ENCODE measurements around the gene TEX30. TPM values are rescaled to one million over a fixed set of nuclear protein-coding genes. Genes with fewer than 3 reads are reported as not detected.

Gene TEX30
- total RNA-seq, 1 experiment from 2014 or later, result 13.1 TPM

DNA sequence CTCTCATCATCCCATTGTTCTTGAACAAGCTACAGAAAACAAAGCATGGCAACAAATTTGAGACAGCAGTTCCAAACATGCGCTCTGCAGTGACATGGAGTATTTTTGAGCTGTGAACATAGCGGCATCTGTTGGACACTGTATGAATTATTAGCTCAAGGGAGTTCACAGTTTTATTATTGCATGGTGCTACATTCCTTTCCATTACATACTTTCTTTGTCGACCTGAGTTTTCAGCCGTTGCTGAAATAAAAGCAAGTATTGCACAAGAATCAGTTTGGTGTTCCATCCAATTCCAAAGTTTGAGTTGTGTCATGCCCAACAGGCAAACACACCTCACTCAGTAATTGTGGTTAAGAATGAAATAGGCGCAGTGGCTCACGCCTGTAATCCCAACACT lies 48.7 kb downstream of the TEX30 start:
- Histone ChIP-seq H4K5ac (ENCODE audit: insufficient read length, low read depth, low read length) (no peak overlapping the region), H3K27me3 (ENCODE audit: insufficient read depth, low read length) (no peaks in the 10 kb centered on the region), H4K20me1 (ENCODE audit: control insufficient read depth, insufficient read depth, insufficient read length) (no peaks in the 10 kb centered on the region), H3K79me2 (ENCODE audit: insufficient read depth, low read length) (no peaks in the 10 kb centered on the region), H3K23ac (ENCODE audit: insufficient read length, low read depth, low read length) (no peak overlapping the region), H2BK15ac (ENCODE audit: low read depth, low read length) (no peak overlapping the region), H3K4ac (ENCODE audit: low read depth, low read length) (no peak overlapping the region), H2BK20ac (ENCODE audit: low read depth, low read length, poor library complexity, severe bottlenecking) (no peak overlapping the region), H3K23me2 (ENCODE audit: insufficient read length, low read depth, low read length, poor library complexity, severe bottlenecking) (no peaks in the 10 kb centered on the region), H4K8ac (replicated peaks; ENCODE audit: insufficient read length, low read depth, low read length) (no peak overlapping the region), H3K9ac (ENCODE audit: extremely low read depth, insufficient read length, low read length) (no peak overlapping the region), H3K4me2 (ENCODE audit: insufficient read depth, insufficient read length, low read length) (no peak overlapping the region), H3K79me1 (ENCODE audit: insufficient read depth, low read depth, low read length, poor library complexity, severe bottlenecking) (no peaks in the 10 kb centered on the region), H3T11ph (ENCODE audit: low read length) (no peak overlapping the region), H4K91ac (ENCODE audit: insufficient read length, low read depth, low read length) (no peak overlapping the region), H2BK5ac (ENCODE audit: insufficient read length, low read length) (no peak overlapping the region), H2BK120ac (ENCODE audit: low read depth, low read length, poor library complexity, severe bottlenecking) (no peak overlapping the region), H3K56ac (ENCODE audit: insufficient read length, low read depth, low read length) (no peak overlapping the region), H2BK12ac (ENCODE audit: insufficient read length, low read depth, low read length) (no peak overlapping the region), H2AK5ac (ENCODE audit: insufficient read length, low read length) (no peak overlapping the region), H2AFZ (ENCODE audit: low read length) (no peak overlapping the region), H3K14ac (ENCODE audit: insufficient read depth, low read length) (no peak overlapping the region), H3K4me1 (ENCODE audit: insufficient read depth, low read length) (no peaks in the 10 kb centered on the region), H3K9me3 (ENCODE audit: control insufficient read depth, low read depth, low read length) (no peaks in the 10 kb centered on the region), H3K27ac (ENCODE audit: insufficient read length, low read depth, low read length) (no peak overlapping the region), H3K18ac (ENCODE audit: insufficient read length, low read depth, low read length) (no peak overlapping the region)
- TF ChIP-seq CTCF (conservative IDR thresholded peaks at IDR 0.05), result no peak
- whole genome bisulfite sequencing (ENCODE audit: extremely low coverage, insufficient read length, low lambda C conversion rate), result no CpG with 5 or more reads among the region's 6 CpGs
- Mint-ChIP-seq H3K4me1 (no peaks in the 10 kb centered on the region), H3K27ac (no peak overlapping the region), H3K9me3 (no peaks in the 10 kb centered on the region; a peak in 1 of 5 replicates), H3K4me3 (no peak overlapping the region), H3K27me3 (ENCODE audit: low read depth) (no peaks in the 10 kb centered on the region), H3K36me3 (ENCODE audit: insufficient read depth in 1 of 3, low read depth in 3 of 3) (no peaks in the 10 kb centered on the region)
- DNase-seq, result no peak

Measured in H9 (cell line).